ENCODE measurements around the gene SLC25A29. TPM values are rescaled to one million over a fixed set of nuclear protein-coding genes. Genes with fewer than 3 reads are reported as not detected.
"Not testable (repeated sequence)": the region's sequence is repeated elsewhere in the genome, so short reads cannot be mapped to it uniquely, and the experiment has no call there.

SLC25A29 gene
- total RNA-seq, 2 donors from 2014 or later = 21.9 to 27.8 TPM

DNA sequence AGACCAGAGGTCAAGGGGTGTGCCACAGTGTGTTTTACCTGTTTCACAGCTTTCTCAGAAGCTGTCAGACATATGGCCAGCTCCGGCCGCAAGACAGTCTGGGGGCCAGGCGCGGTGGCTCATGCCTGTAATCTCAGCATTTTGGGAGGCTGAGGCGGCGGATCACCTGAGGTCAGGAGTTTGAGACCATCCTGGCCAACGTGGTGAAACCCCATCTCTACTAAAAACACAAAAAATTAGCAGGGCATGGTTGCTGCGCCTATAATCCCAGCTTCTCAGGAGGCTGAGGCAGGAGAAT is 18.3 kb downstream of the SLC25A29 start:
- intact Hi-C loops (cut with DNase I, micrococcal nuclease); ATAC-seq: not testable (repeated sequence)
- peak in 1 of 2 donors; percentile 20 for DNase-seq

DNA sequence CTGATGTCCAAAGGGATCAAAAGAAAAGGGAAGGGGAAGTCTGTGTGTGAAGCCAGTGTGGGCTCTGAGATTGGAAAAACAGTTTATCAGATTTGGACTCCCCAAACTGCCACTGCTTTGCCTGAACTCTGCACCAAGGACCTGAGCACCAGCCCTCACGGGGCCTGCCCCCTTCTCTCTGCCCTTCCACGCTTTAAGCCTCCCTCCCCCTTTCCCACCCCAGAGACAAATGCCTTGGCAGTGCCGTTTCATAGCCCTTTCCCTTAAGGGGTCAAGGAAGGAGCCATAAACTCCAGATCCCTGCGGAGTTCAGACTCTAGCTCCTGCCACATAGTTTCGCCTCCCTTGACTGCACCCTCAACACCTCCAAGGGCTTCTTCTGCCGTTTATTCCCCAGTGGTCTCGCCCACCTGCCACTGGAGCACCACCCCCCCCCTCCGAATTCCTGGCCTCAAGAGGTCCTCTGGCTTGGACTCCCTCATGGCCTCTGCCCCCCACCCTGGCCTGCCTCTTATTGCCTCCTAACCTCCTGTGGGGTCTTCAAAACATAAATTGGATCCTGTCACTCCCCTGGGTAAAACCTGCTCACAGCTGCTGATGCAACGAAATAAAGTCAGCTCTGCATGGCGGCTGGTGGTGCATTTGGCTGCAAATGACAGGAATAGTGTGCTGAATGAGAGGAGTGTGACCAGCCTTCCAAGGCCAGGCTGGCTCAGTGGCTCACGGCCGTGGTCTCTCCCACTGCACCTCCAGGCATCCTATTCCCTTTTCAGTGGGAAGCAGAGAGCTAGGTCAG is 18.8 kb downstream of the SLC25A29 start:
- ATAC-seq (no peak), DNase-seq (no peak)
- intact Hi-C loops (cut with DNase I, micrococcal nuclease) = no loop called here

DNA sequence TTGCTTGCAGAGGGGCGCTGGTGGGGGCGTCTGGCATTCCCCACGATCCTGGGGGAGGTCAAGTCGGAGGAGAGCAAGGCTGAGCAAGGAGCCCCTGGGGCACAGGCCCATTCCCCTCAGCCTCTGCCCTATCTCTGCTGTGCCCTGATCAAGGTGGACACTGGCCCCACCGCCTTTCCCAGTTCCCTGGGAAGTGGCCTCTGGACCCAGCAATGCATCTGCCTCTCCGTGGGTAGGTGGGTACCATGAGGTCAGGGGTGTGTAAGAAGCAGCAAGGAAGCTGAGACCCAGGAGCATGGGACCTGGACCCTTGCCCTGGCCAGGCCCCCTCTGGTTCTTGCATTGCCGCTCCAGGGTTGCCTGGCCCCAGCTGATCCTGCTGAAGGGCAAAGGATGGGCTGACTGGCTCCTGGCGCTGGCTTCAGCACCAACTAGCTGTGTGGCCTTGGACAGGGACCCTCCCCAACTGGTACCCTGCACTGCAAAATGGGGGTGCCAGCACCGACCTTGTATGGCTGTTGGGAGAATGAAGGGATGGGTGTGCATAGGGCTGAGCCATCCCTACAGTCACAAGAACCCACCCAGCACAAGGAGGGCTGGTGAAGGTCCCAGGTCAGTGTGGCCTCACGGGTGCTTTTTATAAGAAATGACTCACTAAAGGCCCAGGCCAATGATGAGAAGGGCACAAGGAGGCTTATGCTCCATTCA is 19.6 kb downstream of the SLC25A29 start:
- DNase-seq = peak; percentile 6 to 19
- no peak for ATAC-seq
- intact Hi-C loops (cut with DNase I, micrococcal nuclease) = no loop called here

DNA sequence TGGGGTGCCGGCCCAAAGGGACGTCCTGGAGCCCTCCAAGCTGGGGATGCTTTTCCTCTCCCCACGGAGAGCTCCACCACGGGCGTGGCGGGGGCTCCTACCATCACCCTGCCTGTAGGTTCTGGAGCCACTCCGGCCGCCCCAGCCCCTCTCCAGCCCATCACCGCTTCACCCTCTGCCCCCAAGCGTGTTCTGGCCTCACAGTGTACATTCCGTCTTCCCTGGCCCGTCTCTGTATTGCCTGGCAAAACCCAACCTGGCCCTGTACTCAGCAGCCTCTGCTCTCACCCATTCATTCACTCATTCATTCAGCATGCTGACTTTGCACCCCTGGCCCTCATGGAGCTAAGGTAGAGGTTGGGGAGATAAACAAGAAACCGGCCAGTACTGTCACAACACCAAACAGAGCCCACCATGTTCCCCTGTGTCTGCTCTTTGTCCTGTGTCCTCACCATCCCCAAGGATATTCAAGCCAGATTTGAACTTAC is 20.3 kb downstream of the SLC25A29 start:
- no peak for DNase-seq
- no peak for ATAC-seq
- intact Hi-C loops (cut with DNase I, micrococcal nuclease) = no loop called here

DNA sequence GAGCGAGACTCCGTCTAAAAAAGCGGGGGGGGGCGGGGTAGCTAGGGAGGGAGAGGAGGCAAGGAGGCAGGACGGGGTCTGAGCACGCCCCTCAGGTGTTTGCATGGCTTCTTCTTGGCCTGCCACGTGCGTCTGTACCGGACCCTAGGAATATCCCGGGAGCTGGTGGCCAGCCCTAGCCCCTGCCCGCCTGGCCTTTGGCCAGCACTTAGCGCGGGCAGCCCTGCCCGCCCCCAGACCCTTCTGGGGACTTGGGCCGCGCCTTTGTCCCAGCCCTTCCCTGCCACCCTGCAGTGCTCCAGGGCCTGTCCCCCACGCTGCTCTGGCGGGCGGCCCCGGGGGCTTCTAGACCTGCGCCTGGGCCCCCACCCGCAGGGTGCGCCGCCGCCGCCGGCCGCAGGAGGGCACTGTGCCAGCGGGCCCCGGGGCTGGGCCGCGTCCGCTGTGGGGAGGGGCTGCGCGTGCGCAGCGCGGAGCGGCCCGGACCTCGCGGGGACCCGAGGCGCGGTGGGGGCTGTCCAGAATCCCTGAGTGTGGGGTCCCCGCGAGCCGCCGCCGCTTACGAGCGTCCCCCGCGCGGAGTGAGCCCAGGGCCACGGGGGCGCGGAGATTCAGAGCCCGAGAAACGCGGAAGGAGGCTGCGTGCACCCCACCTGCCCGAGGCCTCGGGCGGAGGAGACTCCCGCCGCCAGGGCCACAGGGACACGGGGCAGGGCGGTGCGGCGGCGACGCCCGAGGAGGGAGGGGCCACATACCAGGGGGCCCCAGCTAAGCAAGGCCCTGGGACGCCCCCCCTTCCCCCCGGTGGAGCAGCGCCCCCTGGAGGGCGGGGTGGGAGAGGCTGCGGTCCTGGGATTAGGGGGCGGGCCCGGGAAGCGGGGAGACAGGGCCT is 21.0 kb downstream of the SLC25A29 start:
- peak; percentile 62 to 75 for DNase-seq
- intact Hi-C loops (cut with DNase I, micrococcal nuclease) = no loop called here
- ATAC-seq = peak; percentile 92

DNA sequence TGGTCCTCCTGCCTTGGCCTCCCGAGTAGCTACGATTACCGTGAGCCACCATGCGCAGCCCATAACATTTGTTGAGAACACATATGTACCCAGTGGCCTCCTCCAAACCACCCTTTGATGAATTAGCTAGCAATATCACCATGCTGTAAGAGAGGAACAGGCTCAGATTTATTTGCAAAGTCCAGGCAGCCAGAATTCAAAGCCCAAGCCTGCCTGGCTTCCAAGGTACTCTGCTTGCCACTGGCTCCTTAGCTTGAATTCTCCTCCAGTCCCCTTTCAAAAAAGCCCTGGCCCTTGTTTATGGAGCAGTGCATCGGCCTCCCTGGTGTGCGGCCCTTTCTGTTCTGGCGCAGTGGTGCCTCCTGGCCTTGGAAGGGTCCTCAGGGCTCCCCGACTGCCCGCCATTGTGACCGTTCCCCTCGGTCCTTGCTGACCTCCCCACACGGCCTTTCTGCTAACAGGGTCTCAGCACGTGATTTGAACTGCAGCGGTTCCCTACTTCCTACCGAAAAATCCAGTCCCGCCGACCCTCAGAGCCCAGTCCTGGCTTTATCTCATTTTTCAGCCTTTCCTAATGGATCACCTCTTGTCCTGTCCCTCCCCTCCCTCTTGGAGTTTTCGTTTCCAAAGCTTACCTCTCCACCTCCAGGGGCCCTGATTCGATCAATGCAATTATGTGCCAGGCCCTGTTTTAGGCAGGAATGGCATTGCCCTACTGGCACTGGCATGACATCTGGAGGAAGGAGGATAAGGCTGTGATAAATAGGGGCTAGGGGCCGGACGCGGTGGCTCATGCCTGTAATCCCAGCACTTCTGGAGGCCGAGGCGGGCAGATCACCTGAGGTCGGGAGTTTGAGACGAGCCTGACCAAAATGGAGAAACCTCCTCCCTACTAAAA is 22.0 kb downstream of the SLC25A29 start:
- ATAC-seq = no peak
- peak in 1 of 2 donors; percentile 12 for DNase-seq
- intact Hi-C loops (cut with DNase I, micrococcal nuclease) = no loop called here

DNA sequence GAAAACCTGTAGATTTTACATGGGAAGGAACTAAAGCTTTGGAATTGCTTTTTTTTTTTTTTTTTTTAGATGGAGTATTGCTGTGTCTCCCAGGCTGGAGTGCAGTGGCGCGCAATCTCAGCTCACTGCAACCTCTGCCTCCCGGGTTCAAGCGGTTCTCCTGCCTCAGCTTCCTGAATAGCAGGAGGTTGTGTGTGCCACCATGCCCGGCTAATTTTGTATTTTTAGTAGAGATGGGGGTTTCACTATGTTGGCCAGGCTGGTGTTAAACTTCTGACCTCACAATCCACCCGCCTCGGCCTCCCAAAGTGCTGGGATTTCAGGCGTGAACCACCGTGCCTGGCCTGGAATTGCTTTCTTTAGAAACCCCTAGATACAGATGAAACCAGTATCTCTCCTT is 22.8 kb downstream of the SLC25A29 start:
- ATAC-seq; intact Hi-C loops (cut with DNase I, micrococcal nuclease): not testable (repeated sequence)
- DNase-seq = peak in 1 of 2 donors; percentile 1

DNA sequence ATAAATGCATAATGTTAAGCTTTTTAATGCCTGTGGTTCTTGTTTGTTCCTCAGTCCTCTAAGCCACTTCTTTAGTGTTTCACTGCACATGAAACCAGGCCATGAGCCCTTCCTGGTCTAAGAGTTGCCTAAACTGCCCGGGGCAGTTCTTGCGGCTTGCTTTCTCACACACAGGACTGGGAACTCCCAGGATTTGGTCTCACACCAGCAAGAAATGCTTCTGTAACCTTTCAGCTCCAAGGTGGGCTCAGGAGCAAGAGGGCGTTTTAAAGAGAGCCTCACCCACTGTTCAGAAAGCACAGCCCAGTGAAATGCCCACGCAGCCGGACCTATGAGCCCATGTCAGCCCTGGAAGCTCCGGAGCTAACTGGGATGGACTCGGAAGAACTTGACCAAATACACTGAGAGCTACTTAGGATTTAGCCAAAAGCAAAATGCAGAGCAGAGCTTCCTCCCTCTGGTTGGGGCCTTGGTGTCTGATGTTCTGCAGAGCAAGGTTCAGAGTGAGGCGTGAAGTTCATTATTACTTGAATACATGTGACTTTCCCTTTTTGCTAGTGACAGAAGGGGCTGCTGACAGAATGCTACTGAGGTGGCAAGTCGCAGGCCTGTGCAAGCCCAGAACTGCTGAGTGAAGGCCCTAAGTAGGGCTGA is 23.4 kb downstream of the SLC25A29 start:
- DNase-seq (peak in 1 of 2 donors; percentile 2), ATAC-seq (no peak)
- intact Hi-C loops (cut with DNase I, micrococcal nuclease) = no loop called here

DNA sequence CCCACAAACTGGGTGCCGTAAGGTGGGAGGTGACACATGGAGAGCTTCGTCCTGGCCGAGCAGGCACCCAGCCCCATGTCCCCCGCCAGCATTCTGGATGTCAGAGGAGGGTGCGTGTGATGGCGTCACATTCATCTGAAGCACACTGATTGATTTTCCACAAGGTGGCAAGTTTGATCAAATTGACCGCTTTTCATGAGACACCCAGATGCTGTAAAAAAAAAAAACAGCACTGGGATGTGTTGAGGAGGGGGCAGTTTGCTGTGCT is 24.2 kb downstream of the SLC25A29 start:
- DNase-seq (no peak), ATAC-seq (no peak)
- intact Hi-C loops (cut with DNase I, micrococcal nuclease) = no loop called here

DNA sequence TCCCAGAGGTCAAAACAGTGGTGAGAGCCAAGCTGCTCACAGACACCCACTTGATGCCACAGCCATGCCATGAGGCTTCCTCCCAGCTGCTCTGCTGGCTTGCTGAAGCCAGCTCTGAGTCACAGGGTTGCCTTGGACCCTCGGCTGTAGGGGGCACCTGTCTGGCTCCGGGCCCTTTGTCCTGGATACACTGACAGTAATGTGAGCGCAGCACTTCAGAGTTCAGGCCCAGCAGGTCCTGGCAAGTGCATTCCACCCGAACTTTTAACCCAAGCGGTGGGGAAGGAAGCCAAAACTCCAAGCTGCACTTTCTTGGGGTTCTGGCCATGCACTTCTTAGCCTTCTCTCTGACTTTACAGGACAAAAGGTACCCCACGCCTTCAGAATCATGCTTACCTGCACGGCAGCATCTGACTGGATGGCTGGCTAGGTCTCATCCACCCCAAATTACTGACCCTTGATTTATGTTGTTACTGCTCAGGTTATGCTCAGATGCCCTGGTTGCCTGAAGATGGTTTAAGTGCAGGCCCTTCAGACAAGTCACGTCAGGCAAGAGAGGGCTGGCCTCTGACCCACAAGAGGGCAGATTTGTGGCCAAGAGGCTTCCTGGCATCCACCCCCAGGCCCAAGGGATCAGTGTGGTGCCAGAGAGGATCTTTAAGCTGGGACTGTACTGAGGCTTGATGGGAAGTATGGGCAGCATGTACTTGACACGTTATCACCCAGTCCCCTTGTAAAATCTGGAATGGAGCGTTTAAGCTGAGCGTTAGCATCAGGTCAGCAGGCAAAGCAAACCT is 24.8 kb downstream of the SLC25A29 start:
- DNase-seq (no peak), ATAC-seq (no peak)
- intact Hi-C loops (cut with DNase I, micrococcal nuclease) = no loop called here

DNA sequence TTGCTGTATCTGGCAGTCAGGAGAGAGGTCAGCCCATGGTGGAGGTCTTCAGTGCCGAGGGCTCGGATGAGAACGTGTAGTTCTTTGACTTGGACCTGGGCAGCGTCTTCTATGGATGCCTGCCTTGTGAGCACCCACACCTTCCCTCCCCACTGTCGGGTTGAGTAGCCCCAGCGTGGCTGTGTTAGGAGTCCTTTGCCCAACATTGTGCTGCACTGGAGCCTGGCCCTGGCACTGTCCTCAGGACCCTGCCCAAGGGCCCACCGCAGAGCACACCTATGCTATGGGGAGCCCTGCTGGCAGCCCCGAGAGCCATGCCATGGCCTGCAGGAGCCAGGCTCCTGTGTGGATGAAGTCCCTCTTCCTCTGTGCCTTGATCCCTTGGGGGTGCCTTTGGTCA is 26.7 kb downstream of the SLC25A29 start:
- DNase-seq = no peak
- intact Hi-C loops (cut with DNase I, micrococcal nuclease) = no loop called here
- ATAC-seq = no peak

DNA sequence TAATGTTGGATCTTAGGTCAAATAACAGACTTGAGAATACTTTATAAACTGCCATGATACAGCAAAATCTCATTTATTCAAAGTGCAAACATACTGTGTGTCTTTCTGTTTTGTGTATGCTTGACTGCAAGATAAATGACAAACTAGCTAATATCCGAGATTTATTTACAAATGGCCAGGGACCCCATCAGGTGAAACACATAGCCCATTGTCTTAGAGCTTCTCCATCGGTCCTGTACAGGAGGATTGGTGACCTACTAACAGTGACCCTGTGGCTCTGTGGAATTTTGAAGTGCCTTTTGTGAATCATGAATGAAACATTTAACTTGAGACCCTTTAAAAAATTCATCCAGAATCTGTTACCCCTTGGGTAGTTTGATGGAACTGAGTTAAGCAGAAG is 27.1 kb downstream of the SLC25A29 start:
- intact Hi-C loops (cut with DNase I, micrococcal nuclease) = no loop called here
- no peak for DNase-seq
- ATAC-seq = no peak

DNA sequence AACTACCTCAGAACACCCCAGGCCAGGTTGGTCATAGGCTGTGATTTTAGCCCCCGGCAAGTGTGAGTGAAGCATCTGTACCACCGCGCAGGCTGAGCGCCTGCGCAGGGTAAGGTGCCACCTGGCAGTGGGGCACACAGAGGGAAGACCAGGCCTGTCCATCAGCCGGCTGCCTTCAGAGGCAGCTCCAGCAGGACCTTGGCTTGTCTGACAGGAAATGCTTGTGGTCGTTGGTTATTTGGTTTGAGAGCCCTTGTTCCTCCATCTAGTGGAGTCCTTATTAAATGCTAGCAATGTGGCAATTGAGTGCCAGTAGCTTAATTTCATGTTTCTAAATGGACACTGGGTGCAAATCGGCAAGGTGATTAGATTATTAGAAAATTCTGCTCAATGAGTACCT is 27.5 kb downstream of the SLC25A29 start:
- intact Hi-C loops (cut with DNase I, micrococcal nuclease) = no loop called here
- ATAC-seq = no peak
- DNase-seq = no peak

DNA sequence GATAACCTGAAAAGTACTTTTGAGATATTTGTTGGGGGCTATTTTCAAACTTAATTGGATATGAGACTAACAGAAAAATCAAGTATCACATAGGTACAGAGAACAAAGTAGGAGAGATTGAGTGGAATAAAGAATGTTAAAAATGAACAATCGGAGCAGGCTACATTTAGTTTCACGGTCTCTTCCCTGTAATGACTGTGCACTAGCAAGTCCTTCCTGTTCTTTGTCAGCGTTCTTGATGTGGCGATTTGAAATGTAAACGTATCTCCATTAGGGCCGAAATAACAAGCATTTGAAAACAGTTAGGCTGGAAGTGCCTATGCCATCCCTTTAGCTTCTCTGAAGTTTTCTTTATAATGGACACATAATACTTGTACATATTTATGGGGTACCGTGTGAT is 31.0 kb downstream of the SLC25A29 start:
- intact Hi-C loops (cut with DNase I, micrococcal nuclease) = no loop called here
- DNase-seq = no peak
- ATAC-seq = no peak

DNA sequence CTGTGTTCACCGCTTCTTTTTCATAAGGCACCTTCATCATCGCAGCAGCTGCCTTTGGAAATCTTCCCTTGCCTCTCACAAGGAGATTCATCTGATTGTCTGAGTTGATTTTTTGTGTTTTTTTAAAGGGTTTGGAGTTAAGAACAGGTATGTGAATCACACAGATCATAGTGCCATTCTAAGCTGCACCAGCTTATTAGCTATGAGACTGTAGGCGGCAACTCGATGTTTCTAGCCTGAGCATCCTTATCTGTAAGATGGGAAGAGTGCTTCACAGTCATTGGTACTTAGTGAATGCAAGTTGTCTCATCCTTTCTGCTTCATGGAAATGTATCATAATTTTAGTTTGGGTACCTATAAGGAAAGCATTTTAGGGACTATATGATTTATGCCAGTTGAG is 32.0 kb downstream of the SLC25A29 start:
- no peak for ATAC-seq
- intact Hi-C loops (cut with DNase I, micrococcal nuclease) = no loop called here
- no peak for DNase-seq

DNA sequence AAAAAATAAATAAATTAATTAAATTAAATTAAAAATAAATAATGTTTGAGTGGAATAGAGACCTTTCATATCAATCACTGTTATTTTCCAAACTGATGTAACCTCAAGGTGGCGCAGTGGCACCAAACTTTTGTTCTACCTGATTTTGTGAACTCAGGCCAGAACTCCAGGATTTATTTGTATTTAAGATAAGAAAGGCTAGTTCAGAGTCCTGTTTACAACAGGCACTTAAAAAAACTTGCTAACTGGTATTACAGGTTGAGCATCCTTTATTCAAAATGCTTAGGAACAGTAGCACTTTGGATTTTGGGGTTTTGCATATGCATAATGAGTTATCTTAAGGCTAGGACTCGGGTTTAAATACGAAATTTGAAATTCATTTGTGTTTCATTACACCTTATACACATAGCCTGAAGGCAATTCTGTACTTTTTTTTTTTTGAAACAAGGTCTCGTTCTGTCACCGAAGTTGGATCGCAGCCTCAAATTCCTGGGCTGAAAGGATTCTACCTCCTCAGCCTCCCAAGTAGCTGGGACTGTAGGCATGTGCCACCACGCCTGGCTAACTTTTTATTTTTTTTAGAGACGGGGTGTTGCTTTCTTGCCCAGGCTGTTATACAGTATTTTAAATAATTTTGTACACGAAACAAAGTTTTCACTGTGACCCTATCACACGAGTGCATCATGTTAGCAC is 34.9 kb downstream of the SLC25A29 start:
- intact Hi-C loops (cut with DNase I, micrococcal nuclease) = no loop called here
- DNase-seq = peak in 1 of 2 donors; percentile 75
- peak; percentile 78 for ATAC-seq

Measured in left colon (tissue), 2 donors.